ENCODE data around the gene ELP4. TPM values are rescaled to one million over a fixed set of nuclear protein-coding genes. Genes with fewer than 3 reads are reported as not detected.
A peak's percentile ranks its signal among the peaks of the same experiment; 100 is the strongest.

Gene ELP4
- total RNA-seq, 1 experiment from 2014 or later: 21.4 TPM

DNA sequence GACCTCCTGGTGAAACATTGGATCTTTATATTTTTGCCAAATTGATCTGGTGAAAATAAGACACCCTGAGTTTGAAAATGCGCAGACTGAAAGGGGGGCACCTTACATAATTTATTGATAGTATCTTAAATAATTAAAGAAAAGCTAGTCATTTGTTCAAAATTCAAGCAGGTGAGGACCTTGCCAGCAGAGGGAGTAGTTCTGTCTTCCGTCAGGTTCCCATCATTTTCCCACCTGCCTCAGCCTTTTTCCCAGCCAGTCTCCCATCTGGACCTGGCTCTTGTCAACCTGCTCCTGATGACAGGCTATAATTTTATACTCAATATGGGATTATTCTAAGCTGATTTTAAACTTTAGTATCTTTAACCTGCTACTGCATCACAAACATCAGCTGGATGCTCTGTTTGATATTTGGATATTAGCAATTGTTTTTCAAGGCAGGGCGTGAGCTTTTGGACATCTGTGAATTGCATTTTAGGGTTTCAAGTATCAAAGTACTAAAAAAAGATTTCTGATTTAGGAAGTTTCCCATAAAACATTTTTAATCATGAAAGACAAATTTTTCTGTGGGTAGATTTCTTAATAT is 132.0 kb downstream of the ELP4 start:
- DNase-seq (ENCODE audit: low read depth, low spot score): peak; percentile 39
- no peak overlapping the region for H2AFZ ChIP-seq (ENCODE audit: low read depth, low read length, poor library complexity, severe bottlenecking)
- peaks cover 8 to 13% of the 10 kb centered on the region in 2 experiments for H3K4me1 ChIP-seq (ENCODE audit: control insufficient read depth in 1 of 2, insufficient read depth in 2 of 2, low read length in 2 of 2)
- TF ChIP-seq CBX3 (IDR thresholded peaks at IDR 0.05; ENCODE audit: low read depth) (no peak), SIN3A (IDR thresholded peaks at IDR 0.05; ENCODE audit: low read depth) (no peak), JUND (IDR thresholded peaks at IDR 0.05) (no peak), ELF1 (IDR thresholded peaks at IDR 0.05; ENCODE audit: borderline replicate concordance, low read depth) (no peak), MAX (IDR thresholded peaks at IDR 0.05) (no peak), ZFX (IDR thresholded peaks at IDR 0.05) (no peak), RAD21 (IDR thresholded peaks at IDR 0.05; ENCODE audit: low read depth) (peak; percentile 60), POLR2A (IDR thresholded peaks at IDR 0.05; ENCODE audit: borderline replicate concordance, extremely low read depth, insufficient read depth, insufficient read length) (no peak), EZH2 (IDR thresholded peaks at IDR 0.05) (no peak), CTCF (IDR thresholded peaks at IDR 0.05 in 2 of 3, conservative IDR thresholded peaks at IDR 0.05 in 1 of 3; ENCODE audit: borderline replicate concordance in 1 of 3, insufficient read depth in 1 of 3, low read depth in 2 of 3, low read length in 2 of 3) (peak; percentile 43 to 72 (median 69); a peak in 5 of 6 replicates), EGR1 (IDR thresholded peaks at IDR 0.05; ENCODE audit: low read depth) (no peak), FOSL1 (IDR thresholded peaks at IDR 0.05; ENCODE audit: low read depth) (no peak), ZNF274 (IDR thresholded peaks at IDR 0.05; ENCODE audit: low read depth, low read length) (no peak)
- TF ChIP-seq, protein P1, sequence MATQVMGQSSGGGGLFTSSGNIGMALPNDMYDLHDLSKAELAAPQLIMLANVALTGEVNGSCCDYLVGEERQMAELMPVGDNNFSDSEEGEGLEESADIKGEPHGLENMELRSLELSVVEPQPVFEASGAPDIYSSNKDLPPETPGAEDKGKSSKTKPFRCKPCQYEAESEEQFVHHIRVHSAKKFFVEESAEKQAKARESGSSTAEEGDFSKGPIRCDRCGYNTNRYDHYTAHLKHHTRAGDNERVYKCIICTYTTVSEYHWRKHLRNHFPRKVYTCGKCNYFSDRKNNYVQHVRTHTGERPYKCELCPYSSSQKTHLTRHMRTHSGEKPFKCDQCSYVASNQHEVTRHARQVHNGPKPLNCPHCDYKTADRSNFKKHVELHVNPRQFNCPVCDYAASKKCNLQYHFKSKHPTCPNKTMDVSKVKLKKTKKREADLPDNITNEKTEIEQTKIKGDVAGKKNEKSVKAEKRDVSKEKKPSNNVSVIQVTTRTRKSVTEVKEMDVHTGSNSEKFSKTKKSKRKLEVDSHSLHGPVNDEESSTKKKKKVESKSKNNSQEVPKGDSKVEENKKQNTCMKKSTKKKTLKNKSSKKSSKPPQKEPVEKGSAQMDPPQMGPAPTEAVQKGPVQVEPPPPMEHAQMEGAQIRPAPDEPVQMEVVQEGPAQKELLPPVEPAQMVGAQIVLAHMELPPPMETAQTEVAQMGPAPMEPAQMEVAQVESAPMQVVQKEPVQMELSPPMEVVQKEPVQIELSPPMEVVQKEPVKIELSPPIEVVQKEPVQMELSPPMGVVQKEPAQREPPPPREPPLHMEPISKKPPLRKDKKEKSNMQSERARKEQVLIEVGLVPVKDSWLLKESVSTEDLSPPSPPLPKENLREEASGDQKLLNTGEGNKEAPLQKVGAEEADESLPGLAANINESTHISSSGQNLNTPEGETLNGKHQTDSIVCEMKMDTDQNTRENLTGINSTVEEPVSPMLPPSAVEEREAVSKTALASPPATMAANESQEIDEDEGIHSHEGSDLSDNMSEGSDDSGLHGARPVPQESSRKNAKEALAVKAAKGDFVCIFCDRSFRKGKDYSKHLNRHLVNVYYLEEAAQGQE (IDR thresholded peaks at IDR 0.05; ENCODE audit: low read depth): no peak
- TF ChIP-seq, protein P2, sequence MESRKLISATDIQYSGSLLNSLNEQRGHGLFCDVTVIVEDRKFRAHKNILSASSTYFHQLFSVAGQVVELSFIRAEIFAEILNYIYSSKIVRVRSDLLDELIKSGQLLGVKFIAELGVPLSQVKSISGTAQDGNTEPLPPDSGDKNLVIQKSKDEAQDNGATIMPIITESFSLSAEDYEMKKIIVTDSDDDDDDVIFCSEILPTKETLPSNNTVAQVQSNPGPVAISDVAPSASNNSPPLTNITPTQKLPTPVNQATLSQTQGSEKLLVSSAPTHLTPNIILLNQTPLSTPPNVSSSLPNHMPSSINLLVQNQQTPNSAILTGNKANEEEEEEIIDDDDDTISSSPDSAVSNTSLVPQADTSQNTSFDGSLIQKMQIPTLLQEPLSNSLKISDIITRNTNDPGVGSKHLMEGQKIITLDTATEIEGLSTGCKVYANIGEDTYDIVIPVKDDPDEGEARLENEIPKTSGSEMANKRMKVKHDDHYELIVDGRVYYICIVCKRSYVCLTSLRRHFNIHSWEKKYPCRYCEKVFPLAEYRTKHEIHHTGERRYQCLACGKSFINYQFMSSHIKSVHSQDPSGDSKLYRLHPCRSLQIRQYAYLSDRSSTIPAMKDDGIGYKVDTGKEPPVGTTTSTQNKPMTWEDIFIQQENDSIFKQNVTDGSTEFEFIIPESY (IDR thresholded peaks at IDR 0.05; ENCODE audit: extremely low read depth, insufficient replicate concordance, low read length): no peak
- ATAC-seq: peak; percentile 69; the same call in 1 of the 2 replicates
- H3K9me3 ChIP-seq (ENCODE audit: control insufficient read depth in 1 of 2, insufficient read depth in 1 of 2, low read depth in 1 of 2, low read length in 2 of 2): no peaks in the 10 kb centered on the region
- H3K36me3 ChIP-seq (ENCODE audit: control insufficient read depth in 1 of 2, insufficient read depth in 2 of 2, low read length in 2 of 2): no peaks in the 10 kb centered on the region
- no peak overlapping the region for H3K27ac ChIP-seq (ENCODE audit: low read depth, low read length)
- no peaks in the 10 kb centered on the region for H3K9me2 ChIP-seq (ENCODE audit: insufficient read depth)
- no peaks in the 10 kb centered on the region for H3K27me3 ChIP-seq (ENCODE audit: insufficient read depth, low read length)
- H3K9ac ChIP-seq (ENCODE audit: low read length): no peak overlapping the region
- H3K4me2 ChIP-seq (ENCODE audit: low read length): no peak overlapping the region
- ChIA-PET POLR2A (no interaction called here), CTCF (interaction anchor here (0.7 to 3.4 kb wide), 25 partner anchors 9 to 656 kb away, joined by 3 to 24 read pairs (median 5); no protein-coding TSS in a partner anchor), RAD21 (ENCODE audit: low non-redundant PET in 1 of 2, low total read pairs in 2 of 2, uncharacterized antibody in 2 of 2, unreplicated experiment in 2 of 2) (interaction anchor here (0.6 to 1.9 kb wide), 3 partner anchors 175 to 230 kb away, joined by 3 to 7 read pairs (median 3); no protein-coding TSS in a partner anchor)
- H4K20me1 ChIP-seq (ENCODE audit: insufficient read depth): no peaks in the 10 kb centered on the region
- intact Hi-C loops (cut with micrococcal nuclease): loop anchor here (1.0 to 10.0 kb wide), 5 partner anchors 230 to 653 kb away; no protein-coding TSS in a partner anchor
- no peaks in the 10 kb centered on the region for H3K79me2 ChIP-seq (ENCODE audit: insufficient read depth, low read length)
- no peak overlapping the region for H3K4me3 ChIP-seq (replicated peaks in 1 of 2; ENCODE audit: low read depth in 1 of 2, low read length in 2 of 2)
- BruUV-seq (replicated peaks): no TSS peak

All from HCT116 (cell line).